ENCODE results near the gene DNMT3A. TPM values are rescaled to one million over a fixed set of nuclear protein-coding genes. Genes with fewer than 3 reads are reported as not detected.

Gene DNMT3A
- total RNA-seq, 1 donor from 2014 or later, result 80.2 TPM

- no peak for DNase-seq (ENCODE audit: extremely low spot score, unreplicated experiment)
- Mint-ChIP-seq H3K4me1 (ENCODE audit: unreplicated experiment) (peaks cover 9% of the 10 kb centered on the region), H3K27ac (ENCODE audit: unreplicated experiment) (no peak overlapping the region), H3K27me3 (ENCODE audit: unreplicated experiment) (no peaks in the 10 kb centered on the region), H3K4me3 (ENCODE audit: unreplicated experiment) (no peak overlapping the region), H3K36me3 (ENCODE audit: unreplicated experiment) (no peaks in the 10 kb centered on the region), H3K9me3 (ENCODE audit: unreplicated experiment) (no peaks in the 10 kb centered on the region)
- TF ChIP-seq, protein P1, sequence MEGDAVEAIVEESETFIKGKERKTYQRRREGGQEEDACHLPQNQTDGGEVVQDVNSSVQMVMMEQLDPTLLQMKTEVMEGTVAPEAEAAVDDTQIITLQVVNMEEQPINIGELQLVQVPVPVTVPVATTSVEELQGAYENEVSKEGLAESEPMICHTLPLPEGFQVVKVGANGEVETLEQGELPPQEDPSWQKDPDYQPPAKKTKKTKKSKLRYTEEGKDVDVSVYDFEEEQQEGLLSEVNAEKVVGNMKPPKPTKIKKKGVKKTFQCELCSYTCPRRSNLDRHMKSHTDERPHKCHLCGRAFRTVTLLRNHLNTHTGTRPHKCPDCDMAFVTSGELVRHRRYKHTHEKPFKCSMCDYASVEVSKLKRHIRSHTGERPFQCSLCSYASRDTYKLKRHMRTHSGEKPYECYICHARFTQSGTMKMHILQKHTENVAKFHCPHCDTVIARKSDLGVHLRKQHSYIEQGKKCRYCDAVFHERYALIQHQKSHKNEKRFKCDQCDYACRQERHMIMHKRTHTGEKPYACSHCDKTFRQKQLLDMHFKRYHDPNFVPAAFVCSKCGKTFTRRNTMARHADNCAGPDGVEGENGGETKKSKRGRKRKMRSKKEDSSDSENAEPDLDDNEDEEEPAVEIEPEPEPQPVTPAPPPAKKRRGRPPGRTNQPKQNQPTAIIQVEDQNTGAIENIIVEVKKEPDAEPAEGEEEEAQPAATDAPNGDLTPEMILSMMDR (IDR thresholded peaks at IDR 0.05), result no peak
These were observed 144.2 kb downstream of the DNMT3A start for GRCh38 chr2:25197336-25198208.

GRCh38 chr2:25194576-25195122 is 147.1 kb downstream of the DNMT3A start:
- H3K4me3 Mint-ChIP-seq (ENCODE audit: unreplicated experiment), result no peak overlapping the region
- H3K27ac Mint-ChIP-seq (ENCODE audit: unreplicated experiment), result no peak overlapping the region
- TF ChIP-seq, protein P1 (IDR thresholded peaks at IDR 0.05), result no peak
- DNase-seq (ENCODE audit: extremely low spot score, unreplicated experiment), result no peak
- no peaks in the 10 kb centered on the region for H3K36me3 Mint-ChIP-seq (ENCODE audit: unreplicated experiment)
- no peaks in the 10 kb centered on the region for H3K27me3 Mint-ChIP-seq (ENCODE audit: unreplicated experiment)
- no peaks in the 10 kb centered on the region for H3K9me3 Mint-ChIP-seq (ENCODE audit: unreplicated experiment)
- H3K4me1 Mint-ChIP-seq (ENCODE audit: unreplicated experiment), result peaks cover 9% of the 10 kb centered on the region

GRCh38 chr2:25190536-25190935 is 151.2 kb downstream of the DNMT3A start:
- Mint-ChIP-seq H3K4me1 (ENCODE audit: unreplicated experiment) (no peaks in the 10 kb centered on the region), H3K36me3 (ENCODE audit: unreplicated experiment) (no peaks in the 10 kb centered on the region), H3K9me3 (ENCODE audit: unreplicated experiment) (no peaks in the 10 kb centered on the region), H3K4me3 (ENCODE audit: unreplicated experiment) (no peak overlapping the region), H3K27ac (ENCODE audit: unreplicated experiment) (no peak overlapping the region), H3K27me3 (ENCODE audit: unreplicated experiment) (peaks cover 17% of the 10 kb centered on the region)
- TF ChIP-seq, protein P1 (IDR thresholded peaks at IDR 0.05), result no peak
- no peak for DNase-seq (ENCODE audit: extremely low spot score, unreplicated experiment)

DNA sequence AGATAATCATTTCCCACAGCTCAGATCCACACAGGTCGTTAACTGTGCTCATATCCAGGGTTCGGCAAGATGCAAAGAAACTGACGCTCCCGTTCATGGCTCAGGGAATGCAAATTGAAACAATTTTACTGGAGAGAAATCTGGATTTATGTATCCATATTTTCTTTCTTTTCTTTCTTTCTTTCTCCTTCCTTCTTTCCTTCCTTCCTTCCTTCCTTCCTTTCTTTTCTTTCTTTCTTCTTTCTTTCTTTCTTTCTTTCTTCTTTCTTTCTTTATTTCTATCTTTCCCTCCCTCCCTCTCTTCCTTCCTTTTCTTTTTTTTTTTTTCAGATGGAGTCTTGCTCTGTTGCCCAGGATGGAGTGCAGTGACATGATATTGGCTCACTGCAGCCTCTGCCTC is 153.3 kb downstream of the DNMT3A start:
- Mint-ChIP-seq H3K27me3 (ENCODE audit: unreplicated experiment) (peaks cover 27% of the 10 kb centered on the region), H3K36me3 (ENCODE audit: unreplicated experiment) (no peaks in the 10 kb centered on the region), H3K27ac (ENCODE audit: unreplicated experiment) (no peak overlapping the region), H3K4me1 (ENCODE audit: unreplicated experiment) (no peaks in the 10 kb centered on the region), H3K9me3 (ENCODE audit: unreplicated experiment) (no peaks in the 10 kb centered on the region), H3K4me3 (ENCODE audit: unreplicated experiment) (no peak overlapping the region)
- DNase-seq (ENCODE audit: extremely low spot score, unreplicated experiment), result no peak
- TF ChIP-seq, protein P1 (IDR thresholded peaks at IDR 0.05), result no peak

DNA sequence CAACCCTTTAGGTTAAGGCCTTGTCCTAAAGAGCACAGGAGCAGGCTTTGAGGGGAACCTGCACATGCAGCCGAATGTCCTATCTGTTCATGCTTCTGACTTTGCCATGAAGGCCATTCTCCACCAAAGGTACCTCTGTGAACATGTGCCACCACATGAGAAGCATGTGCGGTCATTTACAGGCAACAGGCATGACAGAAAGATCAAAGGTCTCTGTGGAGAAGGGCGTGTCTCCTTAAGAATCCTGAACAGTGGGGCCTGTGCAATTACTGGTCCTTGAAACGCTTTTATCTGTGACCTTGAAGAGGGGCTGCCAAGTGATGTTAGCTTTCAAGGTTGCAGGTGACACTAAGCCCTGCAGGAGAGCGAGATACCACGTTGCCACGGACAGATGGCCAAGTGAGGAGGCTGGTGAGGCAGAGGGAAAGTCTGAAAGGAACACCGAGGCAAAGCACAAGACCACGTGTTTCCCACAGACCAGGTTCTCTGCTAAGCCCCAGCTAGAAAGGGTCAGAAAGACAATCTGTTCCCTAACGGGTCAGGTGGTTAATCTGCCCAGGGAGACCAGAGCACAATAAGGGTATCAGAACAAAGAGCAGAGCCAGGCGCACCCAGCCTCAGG is 153.9 kb downstream of the DNMT3A start:
- H3K9me3 Mint-ChIP-seq (ENCODE audit: unreplicated experiment), result no peaks in the 10 kb centered on the region
- no peaks in the 10 kb centered on the region for H3K36me3 Mint-ChIP-seq (ENCODE audit: unreplicated experiment)
- H3K27ac Mint-ChIP-seq (ENCODE audit: unreplicated experiment), result no peak overlapping the region
- TF ChIP-seq, protein P1 (IDR thresholded peaks at IDR 0.05), result no peak
- DNase-seq (ENCODE audit: extremely low spot score, unreplicated experiment), result no peak
- H3K4me1 Mint-ChIP-seq (ENCODE audit: unreplicated experiment), result no peaks in the 10 kb centered on the region
- H3K4me3 Mint-ChIP-seq (ENCODE audit: unreplicated experiment), result no peak overlapping the region
- peaks cover 27% of the 10 kb centered on the region for H3K27me3 Mint-ChIP-seq (ENCODE audit: unreplicated experiment)

Data from osteocyte (in vitro differentiated cells).